HepG2 (cell line): ENCODE data around the gene CTRB2. TPM values are rescaled to one million over a fixed set of nuclear protein-coding genes. Genes with fewer than 3 reads are reported as not detected.
A peak's percentile ranks its signal among the peaks of the same experiment; 100 is the strongest.

Experiments
- ATAD3A ChIP-seq: sonication (generic); formaldehyde crosslinking; IDR thresholded peaks from 2 replicates; pipeline ENCODE4 v1.4.0; 2020; ENCODE audit warnings: missing genetic modification reagents
- CCDC6 ChIP-seq: sonication (generic); formaldehyde crosslinking; IDR thresholded peaks from 2 replicates; pipeline ENCODE4 v1.8.1; 2022; ENCODE audit warnings: mild to moderate bottlenecking, missing genetic modification reagents, moderate library complexity
- ELF3 ChIP-seq: IDR thresholded peaks from 2 replicates; pipeline ENCODE4 v1.6.1; 2016; ENCODE audit warnings: missing genetic modification reagents, missing compliant biosample characterization
- FOXC1 ChIP-seq: sonication (generic); formaldehyde crosslinking; IDR thresholded peaks from 2 replicates; pipeline ENCODE4 v1.8.0; 2022; ENCODE audit warnings: mild to moderate bottlenecking, missing genetic modification reagents, borderline replicate concordance
- HNF4A ChIP-seq: sonication (generic); formaldehyde crosslinking; IDR thresholded peaks from 2 replicates; pipeline ENCODE4 v1.4.0; 2020; ENCODE audit warnings: missing genetic modification reagents
- MBD4 ChIP-seq: IDR thresholded peaks from 2 replicates; pipeline ENCODE4 v1.6.1; 2012; ENCODE audit warnings: low read length, inconsistent platforms, borderline replicate concordance
- PITX1 ChIP-seq: sonication (generic); formaldehyde crosslinking; IDR thresholded peaks from 2 replicates; pipeline ENCODE4 v1.5.1; 2020; ENCODE audit warnings: mild to moderate bottlenecking, missing genetic modification reagents
- REPIN1 ChIP-seq: sonication (generic); formaldehyde crosslinking; IDR thresholded peaks from 2 replicates; pipeline ENCODE4 v1.8.0; 2022; ENCODE audit warnings: missing genetic modification reagents, low read depth, mild to moderate bottlenecking, borderline replicate concordance
- ZFP91 ChIP-seq: sonication (generic); formaldehyde crosslinking; IDR thresholded peaks from 2 replicates; pipeline ENCODE4 v1.9.0; 2022; ENCODE audit warnings: missing genetic modification reagents, mild to moderate bottlenecking, borderline replicate concordance
- ZNF142 ChIP-seq: sonication (generic); formaldehyde crosslinking; IDR thresholded peaks from 2 replicates; pipeline ENCODE4 v1.4.0; 2020; ENCODE audit warnings: missing genetic modification reagents
- ZNF703 ChIP-seq: sonication (generic); formaldehyde crosslinking; IDR thresholded peaks from 2 replicates; pipeline ENCODE4 v1.5.1; 2020; ENCODE audit warnings: missing genetic modification reagents, mild to moderate bottlenecking, moderate library complexity, borderline replicate concordance
- polyA plus RNA-seq, 8 experiments: library from polyadenylated mRNA; depleted of rRNA in 3 of 8; stranded (reverse) in 7 of 8; unstranded in 1 of 8; fragments of >200 nt; fragmentation: Illumina TruSeq in 4 of 8; extraction: Trizol in 4 of 8; gene quantifications; 2 replicates each; pipeline versions ENCODE4 v1.2.1 to v1.2.3, GENCODE V29; 2011 to 2016; ENCODE audit warnings: low read depth in 4 of 8, missing spikeins in 1 of 8, mixed read lengths in 1 of 8; ENCODE audit not compliant: insufficient read depth in 1 of 8
- total RNA-seq, 5 experiments: library from RNA; depleted of rRNA; stranded (reverse); fragments of >200 nt; fragmentation: Illumina TruSeq; extraction: Trizol; gene quantifications; 2 replicates each; pipeline ENCODE4 v1.2.3, GENCODE V29; 2016; ENCODE audit warnings: low read depth in 1 of 5

CTRB2 gene
- total and polyA plus RNA-seq, 2 of the 13 experiments (the other 11 are each of a cell fraction or from before 2014, with no cell fraction given) = 0.13 TPM; not detected in 1

GRCh38 chr16:75256059-75256571 is 49.2 kb upstream of the CTRB2 start (continued):
- no peak for TF ChIP-seq ZNF142 (CRISPR knock-in tag)
- TF ChIP-seq CCDC6 (CRISPR knock-in tag) = peak; percentile 68; the same call in 1 of the 2 replicates
- peak; percentile 61; the same call in 1 of the 2 replicates for TF ChIP-seq PITX1 (CRISPR knock-in tag)
- 0 out of 2 replicates have a peak, but pooled peaks have one; percentile 32 for TF ChIP-seq REPIN1
- no peak for TF ChIP-seq ATAD3A (CRISPR knock-in tag)
- TF ChIP-seq ELF3 (CRISPR knock-in tag) = no peak
- no peak for TF ChIP-seq FOXC1 (CRISPR knock-in tag)
- peak; percentile 51; the same call in 1 of the 2 replicates for TF ChIP-seq ZFP91 (CRISPR knock-in tag)
- no peak for TF ChIP-seq MBD4
- TF ChIP-seq HNF4A (CRISPR knock-in tag) = peak; percentile 14; the same call in 1 of the 2 replicates
- TF ChIP-seq ZNF703 = no peak
